ENCODE results near the gene HLA-DQB1.
"Not testable (repeated sequence)": the region's sequence is repeated elsewhere in the genome, so short reads cannot be mapped to it uniquely, and the experiment has no call there.

HLA-DQB1 gene

GRCh38 chr6:32662836-32663235 lies 3.6 kb downstream of the HLA-DQB1 start:
- no peak for DNase-seq (ENCODE audit: low read depth in 2 of 2)

DNA sequence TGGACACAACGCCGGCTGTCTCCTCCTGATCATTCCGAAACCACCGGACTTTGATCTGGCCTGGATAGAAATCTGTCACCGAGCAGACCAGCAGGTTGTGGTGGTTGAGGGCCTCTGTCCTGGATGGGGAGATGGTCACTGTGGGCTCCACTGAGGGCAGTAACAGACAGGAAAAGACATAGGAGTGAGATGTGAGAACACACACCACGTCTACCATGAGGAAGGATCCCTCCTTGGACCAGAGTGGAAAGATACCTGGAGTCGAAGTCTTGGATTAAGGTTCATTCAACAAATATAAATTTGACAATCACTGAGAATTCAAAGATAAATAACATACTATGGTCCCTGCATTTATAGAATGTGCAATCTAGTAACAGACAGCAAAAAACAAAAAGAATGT lies 4.4 kb downstream of the HLA-DQB1 start:
- DNase-seq (ENCODE audit: low read depth in 2 of 2), result no peak

DNA sequence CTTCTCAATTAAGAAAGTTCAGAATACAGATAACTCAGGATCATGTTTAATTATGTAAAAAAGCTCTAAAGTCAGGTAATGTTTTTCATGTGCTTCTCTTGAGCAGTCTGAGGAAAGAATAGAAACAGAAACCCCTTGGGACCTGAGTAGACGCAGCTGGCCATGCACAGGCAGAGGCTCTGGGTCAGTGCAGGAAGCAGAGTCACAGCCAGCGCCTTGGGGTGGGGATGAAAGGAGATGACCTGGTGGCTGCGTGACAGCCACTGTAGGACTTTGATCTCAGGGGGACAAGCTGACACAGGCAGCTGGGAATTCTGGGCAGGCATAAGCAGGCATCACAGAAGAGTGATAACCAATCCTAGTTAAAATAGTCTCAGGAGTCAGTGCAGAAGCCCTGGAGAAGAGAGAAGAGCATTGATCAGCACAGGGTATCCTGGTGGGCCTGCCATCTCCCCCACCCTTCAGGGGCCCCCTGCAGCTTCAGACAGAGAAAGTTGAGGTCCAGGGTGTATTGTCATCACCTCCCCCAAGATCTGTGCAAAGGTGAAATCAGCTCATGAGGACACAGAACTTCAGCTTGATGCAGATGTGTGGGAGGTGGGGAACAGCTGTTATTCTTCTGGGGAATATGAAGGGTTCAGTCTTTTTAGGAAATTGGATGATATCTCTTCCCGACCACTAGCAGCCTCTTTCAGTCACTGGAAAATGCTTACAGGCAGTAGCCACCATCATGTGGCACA lies 6.4 kb downstream of the HLA-DQB1 start:
- no peak for DNase-seq (ENCODE audit: low read depth in 2 of 2)

DNA sequence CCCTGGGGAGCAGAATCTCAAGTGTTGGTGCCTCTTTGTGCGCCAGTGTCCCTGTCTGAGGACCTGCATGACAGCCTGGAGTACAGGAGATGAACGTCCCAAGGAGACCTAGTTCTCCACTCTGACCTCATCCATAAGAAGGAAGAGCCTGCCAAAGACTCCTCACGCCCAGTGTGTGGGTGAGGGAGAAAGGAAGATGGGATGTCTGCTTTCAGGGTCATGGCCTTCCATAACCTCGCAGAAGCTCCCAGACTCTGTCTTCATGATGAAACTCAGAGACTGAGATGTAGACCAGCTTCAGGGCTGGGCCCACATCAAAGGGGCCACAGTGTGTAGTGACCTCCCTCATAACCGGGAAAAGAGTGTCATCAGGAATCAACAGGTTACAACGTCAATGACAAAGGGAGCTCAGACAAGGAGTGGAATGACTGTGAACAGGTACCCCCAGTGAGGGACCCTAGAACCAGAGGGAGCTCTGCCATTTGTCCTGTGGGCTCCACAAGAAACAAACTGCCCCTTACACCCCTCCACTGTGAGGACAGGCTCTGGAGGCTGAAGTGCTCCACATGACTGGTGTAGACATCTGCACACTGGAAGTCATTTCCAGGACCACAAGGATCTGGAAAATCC lies 8.1 kb downstream of the HLA-DQB1 start:
- no peak for DNase-seq (ENCODE audit: low read depth in 2 of 2)

DNA sequence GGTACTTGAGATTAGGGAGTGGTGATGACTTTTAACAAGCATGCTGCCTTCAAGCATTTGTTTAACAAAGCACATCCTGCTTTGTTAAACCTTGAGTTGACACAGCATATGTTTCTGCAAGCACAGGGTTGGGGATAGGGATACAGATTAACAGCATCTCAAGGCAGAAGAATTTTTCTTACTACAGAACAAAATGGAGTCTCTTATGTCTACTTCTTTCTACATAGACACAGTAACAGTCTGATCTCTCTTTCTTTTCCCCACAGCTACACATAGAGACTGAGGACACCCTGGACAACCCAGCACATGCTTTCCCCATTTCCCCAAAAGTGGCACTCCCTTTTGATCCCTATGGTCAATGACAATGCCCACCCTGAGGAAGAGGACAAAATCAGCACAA lies 8.6 kb downstream of the HLA-DQB1 start:
- not testable (repeated sequence) for DNase-seq (ENCODE audit: low read depth in 2 of 2)

DNA sequence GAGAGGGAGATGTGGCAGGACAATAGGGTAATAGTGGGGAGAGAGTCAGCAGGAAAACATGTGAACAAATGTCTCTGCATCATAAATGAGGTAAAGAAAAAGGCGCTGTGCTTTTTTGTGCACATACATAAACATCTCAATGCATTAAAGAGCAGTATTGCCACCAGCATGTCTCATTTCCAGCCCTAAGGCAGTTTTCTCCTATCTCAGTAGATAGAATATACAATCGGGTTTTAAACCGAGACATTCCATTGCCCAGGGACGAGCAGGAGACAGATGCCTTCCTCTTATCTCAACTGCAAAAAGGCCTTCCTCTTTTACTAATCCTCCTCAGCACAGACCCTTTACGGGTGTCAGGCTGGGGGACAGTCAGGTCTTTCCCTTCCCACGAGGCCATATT lies 9.1 kb downstream of the HLA-DQB1 start:
- DNase-seq (ENCODE audit: low read depth in 2 of 2), result not testable (repeated sequence)

GRCh38 chr6:32655203-32655710 lies 11.2 kb downstream of the HLA-DQB1 start:
- no peak for DNase-seq (ENCODE audit: low read depth in 2 of 2)

DNA sequence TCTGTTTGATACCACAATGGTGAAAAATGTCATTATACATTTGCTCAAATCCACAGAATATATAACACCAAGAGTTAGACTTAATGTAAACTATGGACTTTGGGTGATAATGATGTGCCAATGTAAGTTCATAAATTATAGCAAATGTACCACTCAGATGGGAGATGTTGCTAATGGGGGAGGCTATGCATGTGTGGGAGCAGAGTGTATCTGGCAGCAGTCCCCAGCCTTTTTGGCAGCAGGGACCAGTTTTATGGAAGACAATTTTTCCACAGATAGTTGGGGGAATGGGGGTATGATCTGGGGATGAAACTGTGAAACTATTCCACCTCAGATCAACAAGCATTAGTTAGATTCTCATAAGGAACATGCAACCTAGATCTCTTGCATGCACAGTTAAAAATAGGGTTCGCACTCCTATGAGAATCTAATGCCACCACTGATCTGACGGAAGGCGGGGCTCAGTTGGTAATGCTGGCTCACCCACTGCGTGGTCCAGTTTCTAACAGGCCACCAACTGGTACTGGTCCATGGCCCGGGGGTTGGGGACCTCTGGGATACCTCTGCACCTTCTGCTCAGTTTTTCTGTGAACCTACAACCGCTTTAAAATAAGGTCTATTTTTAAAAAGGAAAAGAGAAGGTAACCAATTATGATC lies 21.3 kb downstream of the HLA-DQB1 start:
- DNase-seq (ENCODE audit: low read depth in 2 of 2), result no peak

- DNase-seq (ENCODE audit: low read depth in 2 of 2), result no peak
Observed at GRCh38 chr6:32643904-32644303, 22.6 kb downstream of the HLA-DQB1 start.

- no peak for DNase-seq (ENCODE audit: low read depth in 2 of 2)
Observed at GRCh38 chr6:32642720-32643106, 23.7 kb downstream of the HLA-DQB1 start.

DNA sequence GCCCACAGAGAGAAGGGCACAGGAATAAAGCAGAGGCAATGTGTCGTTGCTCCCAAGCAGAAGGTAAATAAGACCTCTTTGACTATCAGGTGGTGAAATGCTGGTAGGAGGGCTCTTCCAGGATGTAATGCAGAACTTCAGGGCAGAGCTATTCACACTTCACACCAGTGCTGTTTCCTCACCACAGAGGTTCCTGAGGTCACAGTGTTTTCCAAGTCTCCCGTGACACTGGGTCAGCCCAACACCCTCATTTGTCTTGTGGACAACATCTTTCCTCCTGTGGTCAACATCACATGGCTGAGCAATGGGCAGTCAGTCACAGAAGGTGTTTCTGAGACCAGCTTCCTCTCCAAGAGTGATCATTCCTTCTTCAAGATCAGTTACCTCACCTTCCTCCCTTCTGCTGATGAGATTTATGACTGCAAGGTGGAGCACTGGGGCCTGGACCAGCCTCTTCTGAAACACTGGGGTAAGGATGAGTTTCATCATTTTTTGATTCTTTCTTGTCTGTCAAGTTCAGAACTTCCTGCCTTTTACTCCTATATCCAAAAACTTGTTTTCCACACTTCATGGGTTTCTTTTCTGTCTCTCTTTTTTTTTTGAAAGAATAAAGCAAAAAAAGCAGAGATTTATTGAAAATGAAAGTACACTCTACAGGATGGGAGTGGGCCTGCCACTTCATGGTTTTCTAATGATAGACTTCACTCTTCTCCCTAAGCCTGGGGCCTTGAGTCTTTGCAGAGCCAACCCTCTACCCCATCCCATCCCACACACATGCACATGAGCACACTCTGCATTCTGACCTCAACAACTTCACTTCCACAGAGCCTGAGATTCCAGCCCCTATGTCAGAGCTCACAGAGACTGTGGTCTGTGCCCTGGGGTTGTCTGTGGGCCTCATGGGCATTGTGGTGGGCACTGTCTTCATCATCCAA lies 24.4 kb downstream of the HLA-DQB1 start:
- DNase-seq (ENCODE audit: low read depth in 2 of 2), result not testable (repeated sequence)

- no peak for DNase-seq (ENCODE audit: low read depth in 2 of 2)
Observed at GRCh38 chr6:32641122-32641521, 25.3 kb downstream of the HLA-DQB1 start.

GRCh38 chr6:32639440-32640394 lies 26.7 kb downstream of the HLA-DQB1 start:
- no peak for DNase-seq (ENCODE audit: low read depth in 2 of 2)

- no peak for DNase-seq (ENCODE audit: low read depth in 2 of 2)
Observed at GRCh38 chr6:32638532-32639219, 27.8 kb downstream of the HLA-DQB1 start.

DNA sequence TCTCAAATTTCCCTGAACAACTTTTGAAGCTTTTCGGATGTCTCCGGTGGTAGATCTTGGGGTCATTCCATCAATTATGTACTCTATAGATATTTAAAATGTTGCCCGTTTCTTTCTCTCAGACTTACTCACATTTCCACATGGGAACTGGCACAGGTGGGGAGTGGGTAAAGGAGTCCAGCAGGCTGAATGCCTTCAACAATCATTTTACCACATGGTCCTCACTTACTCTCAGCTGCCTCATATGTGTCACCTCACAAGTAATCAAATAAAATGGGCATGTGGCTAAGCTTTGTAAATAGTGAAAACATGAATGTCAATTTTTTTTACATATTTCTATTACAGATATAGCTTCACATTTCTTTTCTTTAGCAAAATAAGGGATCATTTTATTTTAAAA lies 28.6 kb downstream of the HLA-DQB1 start:
- DNase-seq (ENCODE audit: low read depth in 2 of 2), result no peak

DNA sequence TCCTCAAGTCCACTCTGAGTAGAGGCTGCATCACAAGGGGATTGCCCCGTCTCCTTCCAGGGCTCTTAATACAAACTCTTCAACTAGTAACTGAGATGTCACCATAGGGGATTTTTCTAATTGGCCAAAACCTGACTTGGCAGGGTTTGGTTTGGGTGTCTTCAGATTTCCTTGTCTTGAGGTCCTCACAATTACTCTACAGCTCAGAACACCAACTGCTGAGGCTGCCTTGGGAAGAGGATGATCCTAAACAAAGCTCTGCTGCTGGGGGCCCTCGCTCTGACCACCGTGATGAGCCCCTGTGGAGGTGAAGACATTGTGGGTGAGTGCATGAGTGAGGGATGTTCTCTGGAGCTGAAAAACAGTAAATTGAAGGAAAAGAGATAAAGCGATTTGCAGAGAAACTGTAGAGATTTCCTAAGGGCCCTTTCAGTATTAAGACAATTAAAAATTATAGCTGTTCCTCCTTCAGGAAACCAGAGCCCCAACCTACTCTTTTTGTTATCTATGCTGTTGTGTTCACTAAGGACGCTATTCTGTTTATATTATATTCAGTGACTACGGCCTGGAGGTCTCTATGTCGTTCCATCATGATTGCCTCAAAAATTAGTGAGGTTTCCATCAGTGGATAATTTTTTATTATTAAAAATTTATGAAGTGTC lies 29.1 kb downstream of the HLA-DQB1 start, which contains the start of gene HLA-DQA1:
Gene HLA-DQA1 (plus strand): TSS at position 188 of the 662 bp plus-strand sequence. CDS start 53 bp downstream, at position 241.
- no peak for DNase-seq (ENCODE audit: low read depth in 2 of 2)

DNA sequence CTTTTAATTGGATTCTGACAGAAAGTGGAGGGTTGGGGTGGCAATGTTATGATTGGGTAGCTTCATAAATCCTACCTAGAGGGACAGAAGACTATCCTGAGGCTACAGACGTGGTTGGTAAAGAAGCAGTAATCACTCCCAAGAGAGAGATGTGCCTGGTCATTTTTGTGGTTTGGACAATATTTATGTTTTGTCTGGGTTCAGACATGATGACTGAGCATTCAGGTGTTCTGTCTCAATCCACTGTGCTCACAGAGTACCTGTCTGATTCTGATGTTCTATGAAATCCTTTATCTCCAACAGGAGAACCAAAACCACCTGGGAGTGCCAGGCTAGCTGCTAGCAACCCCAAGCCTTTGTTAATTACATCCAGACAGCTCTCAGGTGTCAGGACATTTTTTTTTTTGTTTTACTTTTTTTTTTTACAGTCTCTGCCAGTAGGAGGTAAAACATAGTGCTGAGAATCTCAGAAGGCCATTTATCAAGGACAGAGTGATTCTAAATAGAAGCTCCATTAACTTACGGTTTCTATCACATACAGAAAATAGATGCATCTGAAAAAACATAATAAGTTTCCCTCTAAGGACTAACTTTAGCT lies 30.8 kb downstream of the HLA-DQB1 start:
- DNase-seq (ENCODE audit: low read depth in 2 of 2), result no peak

DNA sequence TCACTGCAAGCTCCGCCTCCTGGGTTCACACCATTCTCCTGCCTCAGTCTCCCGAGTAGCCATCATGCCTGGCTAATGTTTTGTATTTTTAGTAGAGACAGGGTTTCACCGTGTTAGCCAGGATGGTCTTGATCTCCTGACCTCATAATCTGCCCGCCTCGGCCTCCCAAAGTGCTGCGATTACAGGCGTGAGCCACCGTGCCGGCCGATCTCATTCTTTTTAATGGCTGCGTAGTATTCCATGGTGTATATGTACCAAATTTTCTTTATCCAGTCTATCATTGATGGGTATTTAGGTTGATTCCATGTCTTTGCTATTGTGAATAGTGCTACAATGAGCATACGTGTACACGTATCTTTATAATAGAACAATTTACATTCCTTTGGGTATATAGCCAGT lies 36.7 kb downstream of the HLA-DQB1 start:
- not testable (repeated sequence) for DNase-seq (ENCODE audit: low read depth in 2 of 2)

GRCh38 chr6:32627831-32628230 lies 38.6 kb downstream of the HLA-DQB1 start:
- no peak for DNase-seq (ENCODE audit: low read depth in 2 of 2)
